MCF 10A (cell line): Measurements from ENCODE around the gene IL9R. TPM values are rescaled to one million over a fixed set of nuclear protein-coding genes. Genes with fewer than 3 reads are reported as not detected.
"Not testable (repeated sequence)": the region's sequence is repeated elsewhere in the genome, so short reads cannot be mapped to it uniquely, and the experiment has no call there.

Experiments used
- BruUV-seq: library from RNA; stranded (reverse); fragments of 400-500 nt; replicated peaks from 2 replicates; lab custom pipeline; 2021; lab: Mats Ljungman, UMichigan
- CTCF ChIA-PET: fragments of 300-600 bp; sonication (Branson Sonifier 250); formaldehyde crosslinking; extraction: SDS; loops from one replicate; lab custom pipeline; 2021; ENCODE audit warnings: antibody characterized with exemption, inconsistent platforms; lab: Yijun Ruan, JAX
- POLR2A ChIA-PET: fragments of 300-600, 350-650 bp; sonication (Branson Sonifier 250); formaldehyde crosslinking; extraction: SDS; loops from one replicate; lab custom pipeline; 2020; ENCODE audit warnings: antibody characterized with exemption, inconsistent platforms; lab: Yijun Ruan, JAX
- DNase-seq: peaks from one replicate; pipeline ENCODE4 v3.0.0-alpha.2; 2018; ENCODE audit not compliant: unreplicated experiment
- H3K27ac Mint-ChIP-seq: one replicate; pipeline ENCODE4 v1.8.0; 2022; ENCODE audit warnings: mild to moderate bottlenecking, low read depth, mixed read lengths; ENCODE audit not compliant: unreplicated experiment
- H3K27me3 Mint-ChIP-seq: one replicate; pipeline ENCODE4 v1.8.0; 2022; ENCODE audit warnings: mixed read lengths; ENCODE audit not compliant: insufficient read depth, unreplicated experiment
- H3K36me3 Mint-ChIP-seq: one replicate; pipeline ENCODE4 v1.8.0; 2022; ENCODE audit warnings: mild to moderate bottlenecking, moderate library complexity, mixed read lengths; ENCODE audit not compliant: insufficient read depth, unreplicated experiment
- H3K4me1 Mint-ChIP-seq: one replicate; pipeline ENCODE4 v1.8.0; 2022; ENCODE audit warnings: mixed read lengths; ENCODE audit not compliant: insufficient read depth, unreplicated experiment
- H3K4me3 Mint-ChIP-seq: one replicate; pipeline ENCODE4 v1.8.0; 2022; ENCODE audit warnings: mild to moderate bottlenecking, moderate library complexity, mixed read lengths; ENCODE audit not compliant: unreplicated experiment
- H3K9me3 Mint-ChIP-seq: one replicate; pipeline ENCODE4 v1.8.0; 2022; ENCODE audit warnings: mixed read lengths; ENCODE audit not compliant: unreplicated experiment
- CTCF ChIP-seq: fragments of 200-600 bp; IDR thresholded peaks from one replicate; pipeline ENCODE4 v1.8.0; 2022; ENCODE audit warnings: antibody characterized with exemption, mild to moderate bottlenecking; ENCODE audit not compliant: unreplicated experiment
- intact Hi-C: fragments of 100-400 bp; cut with micrococcal nuclease; formaldehyde crosslinking; loops from 2 replicates; pipeline ENCODE4 v1.14.1; 2022
- total RNA-seq: library from RNA; stranded (reverse); gene quantifications from 2 replicates; pipeline ENCODE4 v1.2.3, GENCODE V29; 2022

The IL9R gene
- total RNA-seq, 1 experiment from 2014 or later: 0.23 TPM

DNA sequence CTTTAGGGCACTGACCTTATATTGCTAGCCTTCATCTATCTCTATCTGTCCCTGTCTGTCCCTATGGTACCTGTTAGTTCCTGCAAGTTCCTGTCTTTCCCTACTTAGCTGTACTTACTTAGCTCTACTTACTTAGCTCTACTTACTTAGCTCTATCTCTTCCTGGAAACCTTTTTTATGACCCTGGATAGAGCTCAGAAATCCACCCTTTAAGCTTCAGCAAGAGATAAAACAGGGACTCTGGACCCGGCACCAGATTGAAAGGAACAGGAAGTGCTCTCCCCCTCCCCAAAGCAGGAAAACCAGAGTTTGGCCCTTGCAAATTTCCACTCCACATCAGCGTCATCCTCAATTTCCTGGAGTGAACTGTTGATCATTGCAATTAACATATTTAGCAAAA lies 12.3 kb upstream of the IL9R start:
- intact Hi-C loops: no loop called here
- Mint-ChIP-seq H3K9me3 (peaks cover 8% of the 10 kb centered on the region), H3K36me3 (no peaks in the 10 kb centered on the region), H3K4me1 (no peaks in the 10 kb centered on the region), H3K27ac (no peak overlapping the region), H3K4me3 (no peak overlapping the region), H3K27me3 (no peaks in the 10 kb centered on the region)
- no peak for DNase-seq
- POLR2A ChIA-PET: no interaction called here
- CTCF ChIA-PET: no interaction called here
- BruUV-seq: no TSS peak
- no peak for TF ChIP-seq CTCF

DNA sequence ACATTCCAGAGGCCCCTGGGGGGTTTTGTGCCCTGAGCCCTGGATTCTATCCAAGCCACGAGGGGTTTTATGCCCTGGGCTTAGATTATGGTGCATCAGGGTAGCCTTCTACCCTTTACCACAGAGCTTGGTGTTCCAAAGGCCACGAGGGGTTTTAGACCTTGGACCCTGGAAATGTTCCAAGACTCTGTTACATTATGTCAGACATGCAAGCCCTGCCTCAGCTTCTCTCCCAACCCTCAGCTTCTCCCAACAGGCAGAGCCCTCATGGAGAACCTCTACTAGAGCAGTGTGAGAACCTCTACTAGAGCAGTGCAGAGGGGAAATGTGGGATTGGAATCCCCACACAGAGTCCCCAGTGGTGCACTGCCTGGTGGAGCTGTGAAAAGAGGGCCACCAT lies 10.5 kb upstream of the IL9R start:
- not testable (repeated sequence) for H3K36me3 Mint-ChIP-seq, DNase-seq, BruUV-seq

DNA sequence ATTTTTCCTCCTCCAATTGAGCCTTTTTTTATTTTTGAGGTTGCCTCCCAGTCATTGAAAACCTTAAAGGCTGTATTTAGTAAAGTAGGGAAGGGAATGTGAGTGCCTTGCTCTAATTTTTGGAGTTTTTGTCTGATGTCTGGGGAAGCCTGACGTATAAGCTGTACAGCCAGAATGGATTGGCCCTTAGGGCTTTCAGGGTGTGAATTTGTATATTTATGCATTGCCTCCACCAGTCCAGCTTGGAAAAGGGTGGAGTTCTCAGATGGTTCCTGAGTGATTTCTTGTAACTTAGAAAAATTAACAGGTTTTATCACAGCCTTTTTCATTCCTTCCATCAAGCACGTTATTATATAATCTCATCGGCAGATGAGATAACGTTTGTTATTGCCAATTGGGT lies 8.6 kb upstream of the IL9R start:
- Mint-ChIP-seq H3K9me3 (peaks cover 14% of the 10 kb centered on the region), H3K27me3 (no peaks in the 10 kb centered on the region)

More for the DNA sequence above, 10.5 kb upstream of the IL9R start:
- intact Hi-C loops, H3K27me3 Mint-ChIP-seq, POLR2A ChIA-PET, H3K4me1 Mint-ChIP-seq, H3K4me3 Mint-ChIP-seq, H3K27ac Mint-ChIP-seq, CTCF ChIA-PET: not testable (repeated sequence)
- H3K9me3 Mint-ChIP-seq: peaks cover 12% of the 10 kb centered on the region

GRCh38 chrX:155993421-155993820 lies 4.1 kb upstream of the IL9R start:
- intact Hi-C loops: no loop called here
- Mint-ChIP-seq H3K9me3 (peaks cover 14% of the 10 kb centered on the region), H3K4me1 (no peaks in the 10 kb centered on the region), H3K36me3 (no peaks in the 10 kb centered on the region), H3K27ac (no peak overlapping the region), H3K27me3 (no peaks in the 10 kb centered on the region), H3K4me3 (no peak overlapping the region)
- POLR2A ChIA-PET: no interaction called here
- CTCF ChIA-PET: no interaction called here
- no TSS peak for BruUV-seq
- no peak for TF ChIP-seq CTCF
- no peak for DNase-seq

More for the DNA sequence above, 8.6 kb upstream of the IL9R start:
- BruUV-seq: no TSS peak
- DNase-seq: no peak
- Mint-ChIP-seq H3K36me3 (no peaks in the 10 kb centered on the region), H3K4me3 (no peak overlapping the region), H3K27ac (no peak overlapping the region), H3K4me1 (no peaks in the 10 kb centered on the region)
- ChIA-PET CTCF (no interaction called here), POLR2A (no interaction called here)
- TF ChIP-seq CTCF: no peak
- intact Hi-C loops: no loop called here

- DNase-seq: no peak
- H3K4me1 Mint-ChIP-seq: no peaks in the 10 kb centered on the region
- no peaks in the 10 kb centered on the region for H3K27me3 Mint-ChIP-seq
- POLR2A ChIA-PET: no interaction called here
- TF ChIP-seq CTCF: no peak
- no TSS peak for BruUV-seq
- H3K27ac Mint-ChIP-seq: no peak overlapping the region
- CTCF ChIA-PET: no interaction called here
- no peaks in the 10 kb centered on the region for H3K36me3 Mint-ChIP-seq
- H3K4me3 Mint-ChIP-seq: no peak overlapping the region
- intact Hi-C loops: no loop called here
- peaks cover 7% of the 10 kb centered on the region for H3K9me3 Mint-ChIP-seq
Measured at GRCh38 chrX:155995321-155995875, 2.1 kb upstream of the IL9R start.
